Mononuclear cell (primary cell): ENCODE data around the gene CCND1. TPM values are rescaled to one million over a fixed set of nuclear protein-coding genes. Genes with fewer than 3 reads are reported as not detected.

Experiments used
- H3K27me3 ChIP-seq: 2 replicates; pipeline ENCODE4 v1.6.0; 2011; ENCODE audit warnings: low read length, control low read depth; ENCODE audit not compliant: insufficient read depth
- H3K4me1 ChIP-seq: 2 replicates; pipeline ENCODE4 v1.5.1; 2011; ENCODE audit warnings: mild to moderate bottlenecking, low read length, control low read depth; ENCODE audit not compliant: insufficient read depth
- H3K4me3 ChIP-seq: 2 replicates; pipeline ENCODE4 v1.5.1; 2011; ENCODE audit warnings: mild to moderate bottlenecking, low read length, moderate library complexity
- H3K9me3 ChIP-seq: 2 replicates; pipeline ENCODE4 v1.5.1; 2011; ENCODE audit warnings: low read depth, mild to moderate bottlenecking, control low read depth, low read length
- total RNA-seq: library from RNA; depleted of rRNA; stranded (reverse); fragments of >200 nt; gene quantifications from one replicate; pipeline ENCODE4 v1.2.3, GENCODE V29; 2012

The CCND1 gene
- total RNA-seq, 1 donor = 1.3 TPM

GRCh38 chr11:69634069-69634468 lies 6.9 kb upstream of the CCND1 start:
- peaks cover 27% of the 10 kb centered on the region for H3K4me1 ChIP-seq
- H3K9me3 ChIP-seq = no peaks in the 10 kb centered on the region
- peaks cover 40% of the 10 kb centered on the region for H3K27me3 ChIP-seq
- no peak overlapping the region for H3K4me3 ChIP-seq

- no peak overlapping the region for H3K4me3 ChIP-seq
- peaks cover 42% of the 10 kb centered on the region for H3K27me3 ChIP-seq
- H3K4me1 ChIP-seq = peaks cover 29% of the 10 kb centered on the region
Observed at GRCh38 chr11:69634590-69634989, 6.4 kb upstream of the CCND1 start.

GRCh38 chr11:69635195-69635594 lies 5.8 kb upstream of the CCND1 start:
- H3K27me3 ChIP-seq = peaks cover 48% of the 10 kb centered on the region
- peaks cover 33% of the 10 kb centered on the region for H3K4me1 ChIP-seq
- H3K4me3 ChIP-seq = no peak overlapping the region
- no peaks in the 10 kb centered on the region for H3K9me3 ChIP-seq

More at GRCh38 chr11:69634590-69634989, 6.4 kb upstream of the CCND1 start:
- no peaks in the 10 kb centered on the region for H3K9me3 ChIP-seq

- Histone ChIP-seq H3K4me1 (peaks cover 39% of the 10 kb centered on the region), H3K9me3 (no peaks in the 10 kb centered on the region), H3K4me3 (no peak overlapping the region), H3K27me3 (peaks cover 54% of the 10 kb centered on the region)
Observed at GRCh38 chr11:69635804-69636511, 5.0 kb upstream of the CCND1 start.

- Histone ChIP-seq H3K9me3 (no peaks in the 10 kb centered on the region), H3K4me1 (peaks cover 44% of the 10 kb centered on the region), H3K4me3 (no peak overlapping the region), H3K27me3 (peaks cover 59% of the 10 kb centered on the region)
Observed at GRCh38 chr11:69636512-69637197, 4.3 kb upstream of the CCND1 start.

- Histone ChIP-seq H3K9me3 (no peaks in the 10 kb centered on the region), H3K4me1 (peaks cover 44% of the 10 kb centered on the region), H3K4me3 (no peak overlapping the region), H3K27me3 (peaks cover 59% of the 10 kb centered on the region)
Observed at GRCh38 chr11:69637198-69637940, 3.6 kb upstream of the CCND1 start.

GRCh38 chr11:69637941-69638871 lies 2.8 kb upstream of the CCND1 start:
- peaks cover 58% of the 10 kb centered on the region for H3K27me3 ChIP-seq
- peaks cover 44% of the 10 kb centered on the region for H3K4me1 ChIP-seq
- no peak overlapping the region for H3K4me3 ChIP-seq
- H3K9me3 ChIP-seq = no peaks in the 10 kb centered on the region

- peaks cover 48% of the 10 kb centered on the region for H3K4me1 ChIP-seq
- no peaks in the 10 kb centered on the region for H3K9me3 ChIP-seq
- H3K27me3 ChIP-seq = peaks cover 57% of the 10 kb centered on the region
- no peak overlapping the region for H3K4me3 ChIP-seq
Observed at GRCh38 chr11:69638941-69639681, 1.8 kb upstream of the CCND1 start.

GRCh38 chr11:69639831-69640230 lies 1.1 kb upstream of the CCND1 start:
- Histone ChIP-seq H3K9me3 (no peaks in the 10 kb centered on the region), H3K4me3 (no peak overlapping the region), H3K4me1 (peaks cover 48% of the 10 kb centered on the region), H3K27me3 (peaks cover 57% of the 10 kb centered on the region)

GRCh38 chr11:69640260-69640994 lies 529 bp upstream of the CCND1 start:
- Histone ChIP-seq H3K4me3 (no peak overlapping the region), H3K27me3 (peaks cover 56% of the 10 kb centered on the region), H3K4me1 (peaks cover 48% of the 10 kb centered on the region), H3K9me3 (no peaks in the 10 kb centered on the region)

- H3K4me3 ChIP-seq = peak overlapping the region; percentile 53
- peaks cover 43% of the 10 kb centered on the region for H3K4me1 ChIP-seq
- no peaks in the 10 kb centered on the region for H3K9me3 ChIP-seq
- H3K27me3 ChIP-seq = peaks cover 41% of the 10 kb centered on the region
Observed at GRCh38 chr11:69641681-69642548, 959 bp downstream of the CCND1 start.

- H3K4me1 ChIP-seq = peaks cover 37% of the 10 kb centered on the region
- peak overlapping the region; percentile 53 for H3K4me3 ChIP-seq
- H3K27me3 ChIP-seq = peaks cover 35% of the 10 kb centered on the region
- H3K9me3 ChIP-seq = no peaks in the 10 kb centered on the region
Observed at GRCh38 chr11:69642549-69642912, 1.6 kb downstream of the CCND1 start.
